Stimulated activated CD4-positive, alpha-beta T cell treated with anti-CD3 and anti-CD28 coated beads, Interleukin-15, amount 100 ng/mL, for 24 hours (primary cell): ENCODE data around the gene BTBD9.

Experiments
- DNase-seq: peaks from one replicate; pipeline ENCODE4 v3.0.0-alpha.2; 2020

The BTBD9 gene

DNA sequence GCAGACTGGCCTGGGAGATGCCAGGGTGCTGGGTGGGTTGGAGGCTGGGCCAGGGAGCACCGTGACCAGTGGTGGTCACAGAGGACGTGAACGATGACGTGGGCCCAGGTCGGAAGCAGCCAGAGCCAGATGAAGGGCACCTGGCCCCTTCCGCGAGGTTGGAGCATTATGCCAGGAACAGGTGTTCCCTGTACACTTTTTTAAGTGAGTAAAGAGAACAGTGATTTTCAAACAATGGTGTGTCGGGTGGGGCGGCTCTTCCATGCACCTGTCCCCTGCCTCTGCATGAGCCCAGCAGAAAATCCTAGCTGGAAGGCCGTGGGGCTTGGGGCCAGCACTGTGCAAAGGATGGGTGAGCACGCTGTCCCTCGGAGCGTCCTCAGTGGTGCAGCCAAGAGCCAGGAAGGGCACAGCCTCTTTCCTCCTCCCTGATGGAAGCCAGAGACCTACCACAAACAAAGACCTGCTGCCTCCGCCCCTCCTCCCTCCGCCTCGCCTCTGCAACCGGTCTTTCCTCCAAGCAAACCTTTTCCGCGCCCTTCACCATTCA, 469.7 kb downstream of the BTBD9 start:
- no peak for DNase-seq

DNA sequence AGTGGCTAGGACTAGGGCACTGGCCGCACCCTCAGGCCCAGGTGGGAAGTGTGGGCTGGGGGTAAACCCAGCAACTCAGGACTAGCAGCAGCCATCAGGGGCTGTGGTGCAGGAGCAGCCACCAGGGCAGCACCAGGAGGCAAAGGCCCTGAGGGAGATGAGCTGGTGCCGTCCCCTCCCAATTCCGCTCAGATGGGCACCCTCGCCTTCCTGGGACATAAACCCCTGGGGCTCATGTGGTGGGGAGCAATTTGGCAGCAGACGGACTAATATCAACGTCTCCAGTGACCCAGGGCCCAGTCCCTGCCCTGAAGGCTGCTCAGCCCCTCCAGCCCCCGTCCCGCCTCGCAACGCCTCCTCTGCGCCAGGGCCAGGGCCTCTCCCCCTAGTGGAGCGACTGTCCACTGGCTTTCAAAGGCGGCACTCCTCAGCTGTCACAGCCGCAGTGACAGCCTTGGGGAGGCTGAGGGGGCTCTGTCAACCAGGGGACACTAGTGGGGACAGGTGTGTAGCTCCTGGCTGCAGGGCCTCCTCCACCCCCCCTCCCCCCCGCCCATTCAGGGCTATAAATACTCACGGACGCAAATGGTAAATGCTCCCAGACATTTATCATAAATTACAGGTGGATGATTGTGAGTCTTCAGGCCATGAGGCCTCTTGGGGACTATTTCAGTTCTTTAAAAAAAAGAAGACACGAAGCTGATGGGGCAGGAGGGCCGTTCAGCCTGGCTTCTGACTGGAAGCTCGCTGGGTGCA, 470.3 kb downstream of the BTBD9 start:
- no peak for DNase-seq

- DNase-seq = no peak
Measured at GRCh38 chr6:38168699-38169098, 471.0 kb downstream of the BTBD9 start.

GRCh38 chr6:38168126-38168525, 471.6 kb downstream of the BTBD9 start:
- no peak for DNase-seq

DNA sequence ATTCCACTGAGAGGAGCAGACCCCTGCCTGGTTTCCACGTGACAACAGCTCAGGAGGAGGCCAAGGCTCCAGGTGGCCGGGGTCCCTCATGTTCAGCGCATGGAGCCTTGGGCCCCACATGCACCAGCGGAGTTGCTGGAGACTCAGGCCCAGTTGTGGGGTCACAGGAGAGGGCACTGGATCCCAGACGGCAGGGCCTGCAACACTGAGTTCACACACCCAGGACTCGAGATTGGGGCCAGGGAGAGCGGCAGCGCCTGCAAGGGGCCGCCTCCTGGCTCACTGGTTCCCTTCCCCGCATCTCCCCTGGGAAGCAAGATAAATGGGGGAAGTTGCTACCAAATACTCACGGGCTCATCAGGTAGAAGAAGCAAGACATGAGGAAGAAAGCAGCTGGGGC, 472.1 kb downstream of the BTBD9 start:
- DNase-seq = no peak

- no peak for DNase-seq
Measured at GRCh38 chr6:38166411-38167240, 473.1 kb downstream of the BTBD9 start.

DNA sequence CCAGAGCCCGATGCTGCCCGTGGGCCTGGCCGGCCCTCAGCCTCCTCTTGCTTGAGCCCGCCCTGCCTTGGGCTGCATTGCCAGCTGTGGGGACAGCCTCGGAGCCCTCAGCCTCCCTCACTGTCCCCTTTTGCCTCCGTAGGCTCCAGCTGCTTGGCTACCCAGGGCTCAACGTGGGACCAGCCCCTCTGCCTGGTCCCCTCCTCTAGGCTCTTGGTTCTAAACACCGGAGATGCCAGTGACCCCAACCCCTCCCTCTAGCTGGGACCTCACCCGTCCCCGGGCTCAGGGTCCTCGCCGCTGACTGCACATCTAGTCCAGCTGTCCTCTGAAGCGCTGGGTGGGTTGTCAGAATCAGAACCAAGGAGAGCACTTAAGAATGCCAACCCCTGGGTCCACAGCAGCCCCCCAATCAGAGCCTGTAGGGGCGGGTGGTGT, 475.0 kb downstream of the BTBD9 start:
- DNase-seq = no peak

GRCh38 chr6:38164131-38164481, 475.6 kb downstream of the BTBD9 start:
- no peak for DNase-seq

GRCh38 chr6:38163186-38164130, 476.3 kb downstream of the BTBD9 start:
- no peak for DNase-seq

DNA sequence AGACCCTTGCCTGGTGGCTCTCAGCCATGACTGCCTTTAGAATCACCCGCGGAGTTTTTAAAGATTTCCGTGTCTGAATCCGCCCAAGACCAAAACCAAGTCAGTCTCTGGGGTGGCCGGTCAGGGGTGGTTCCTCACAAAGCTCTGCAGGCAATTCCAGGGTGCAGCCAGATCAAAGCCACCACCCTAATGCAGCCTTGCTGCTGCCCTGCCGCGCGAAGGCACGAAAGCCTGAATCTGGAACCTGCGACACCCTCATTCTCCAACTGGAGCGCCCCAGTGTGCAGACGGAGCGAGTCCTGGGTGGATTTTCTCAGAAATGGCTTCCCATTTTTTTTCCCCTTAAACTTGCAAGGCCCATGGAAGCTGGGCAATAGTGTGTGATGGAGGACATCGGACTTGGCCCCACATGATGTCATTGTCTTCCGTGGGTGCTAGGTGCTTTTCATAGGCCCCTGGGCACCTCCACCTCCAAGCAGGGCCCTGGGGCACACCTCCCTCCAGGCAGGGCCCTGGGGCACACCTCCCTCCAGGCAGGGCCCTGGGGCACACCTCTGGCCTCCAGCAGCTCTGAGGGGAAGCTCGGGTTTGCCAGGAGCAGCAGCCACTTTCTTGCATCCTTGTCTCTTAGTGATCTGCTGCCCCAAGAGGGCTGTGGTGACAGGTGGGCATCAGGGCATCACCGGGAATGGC, 477.1 kb downstream of the BTBD9 start:
- DNase-seq = no peak

GRCh38 chr6:38161754-38162492, 477.8 kb downstream of the BTBD9 start:
- DNase-seq = no peak

- DNase-seq = no peak
Measured at GRCh38 chr6:38161331-38161730, 478.4 kb downstream of the BTBD9 start.

GRCh38 chr6:38160831-38161230, 478.9 kb downstream of the BTBD9 start:
- DNase-seq = no peak

- no peak for DNase-seq
Measured at GRCh38 chr6:38159596-38159995, 480.1 kb downstream of the BTBD9 start.

DNA sequence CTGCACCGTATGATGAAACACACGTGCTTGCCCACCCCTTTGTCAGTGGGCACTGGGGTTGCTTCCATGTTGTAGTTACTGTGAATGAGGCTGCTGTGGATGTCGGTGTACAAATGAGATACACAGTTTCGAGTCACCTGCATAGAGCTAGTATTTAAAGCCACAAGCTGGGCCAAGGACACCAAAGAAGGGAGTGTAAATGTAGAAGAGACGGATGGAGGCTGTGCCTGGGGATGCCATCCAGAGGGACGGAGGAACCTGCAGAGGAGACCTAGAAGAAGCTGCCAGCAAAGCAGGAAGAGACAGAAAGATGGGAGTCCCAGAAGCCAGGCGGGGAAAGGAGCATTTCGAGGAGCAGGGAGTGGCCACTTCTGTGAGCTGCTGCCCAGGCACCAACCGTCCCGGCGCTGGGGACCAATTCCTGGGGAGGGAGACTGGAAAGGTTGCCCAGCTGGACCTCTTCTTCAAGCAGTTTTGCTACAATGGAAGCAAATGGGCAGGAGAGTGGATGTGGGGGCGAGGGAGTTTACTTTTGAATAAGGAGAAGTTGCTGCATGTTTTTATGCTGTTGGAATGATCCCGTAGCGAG, 480.9 kb downstream of the BTBD9 start:
- no peak for DNase-seq

DNA sequence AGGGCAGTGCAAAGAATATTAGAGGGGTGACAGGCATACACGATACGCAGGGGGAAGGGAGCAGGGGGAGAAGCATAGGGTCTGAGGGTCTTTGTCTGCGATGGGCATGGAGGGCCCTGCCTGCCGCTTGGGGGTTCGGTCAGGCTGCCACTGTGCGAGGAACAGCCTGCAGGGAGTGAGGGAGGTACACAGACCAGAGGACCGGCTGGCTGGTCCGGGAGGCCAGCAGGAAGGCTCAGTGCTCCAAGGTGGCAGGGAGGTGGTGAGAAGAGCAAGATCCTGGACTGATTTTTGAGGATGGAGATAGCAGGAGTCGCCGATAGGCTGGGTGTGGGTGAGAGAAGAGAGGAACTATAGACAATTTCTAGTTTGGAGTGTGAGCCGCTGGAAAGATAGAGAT, 481.8 kb downstream of the BTBD9 start:
- no peak for DNase-seq

- no peak for DNase-seq
Measured at GRCh38 chr6:38156818-38157565, 482.7 kb downstream of the BTBD9 start.

DNA sequence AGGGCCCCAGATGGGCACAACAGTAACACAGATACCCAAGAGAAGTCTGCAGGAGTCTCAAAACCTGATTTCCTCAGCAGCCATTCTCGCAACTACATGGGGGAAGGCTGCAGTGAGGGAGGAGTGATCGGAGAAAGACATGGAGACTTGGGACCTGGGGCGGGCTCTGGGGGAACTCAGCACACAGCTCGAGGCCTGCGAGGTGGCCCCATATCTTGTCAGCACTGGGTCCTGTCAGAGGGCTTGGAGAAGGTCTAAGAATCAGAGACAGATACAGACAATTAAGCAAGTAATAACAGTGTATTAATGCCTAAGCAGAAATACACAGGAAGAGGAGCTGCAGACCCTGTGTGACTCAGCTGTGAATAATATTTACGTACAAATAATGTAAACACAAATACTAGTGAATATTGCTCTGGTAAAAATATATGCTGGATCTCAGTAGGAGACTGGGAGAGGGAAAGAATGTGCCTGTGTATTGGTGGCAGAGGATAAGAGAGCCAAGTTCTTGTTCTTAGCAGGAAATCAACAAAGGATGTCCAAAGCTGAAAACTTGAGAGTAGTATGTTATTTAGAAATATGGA, 484.0 kb downstream of the BTBD9 start:
- DNase-seq = no peak

- DNase-seq = no peak
Measured at GRCh38 chr6:38155144-38155543, 484.6 kb downstream of the BTBD9 start.

GRCh38 chr6:38154731-38155130, 485.0 kb downstream of the BTBD9 start:
- DNase-seq = no peak
